Esophagus muscularis mucosa (tissue), 3 donors: ENCODE data around the gene PDLIM5.

ENCODE experiments used
- CTCF ChIP-seq, 3 experiments: fragments of 200-600 bp in 2 of 3; fragments of 450-650 bp in 1 of 3; sonication (generic) in 2 of 3; IDR thresholded peaks; one replicate each; pipeline ENCODE4 v1.5.1; 2017 to 2019; ENCODE audit warnings: antibody characterized with exemption in 3 of 3, mild to moderate bottlenecking in 2 of 3, moderate library complexity in 1 of 3
- POLR2A ChIP-seq: fragments of 450-650 bp; IDR thresholded peaks from one replicate; pipeline ENCODE4 v1.6.1; 2017; ENCODE audit warnings: antibody characterized with exemption, moderate library complexity, mild to moderate bottlenecking, low read depth
- POLR2AphosphoS5 ChIP-seq, 2 donors: sonication (generic); formaldehyde crosslinking; IDR thresholded peaks; one replicate each; pipeline ENCODE4 v1.6.1; 2017; ENCODE audit warnings: antibody characterized with exemption in 2 of 2

- TF ChIP-seq CTCF (IDR thresholded peaks at IDR 0.05) (no peak), POLR2AphosphoS5 (IDR thresholded peaks at IDR 0.05) (no peak), POLR2A (no peak)
Observed at GRCh38 chr4:94475050-94475449, 23.3 kb downstream of the PDLIM5 start.
